ENCODE results near the gene ZC3H18. TPM values are rescaled to one million over a fixed set of nuclear protein-coding genes. Genes with fewer than 3 reads are reported as not detected.
A peak's percentile ranks its signal among the peaks of the same experiment; 100 is the strongest.

The ZC3H18 gene
- total and polyA plus RNA-seq, 2 of the 4 experiments (the other 2 are of a cell fraction) = 3.4 to 21.3 TPM

DNA sequence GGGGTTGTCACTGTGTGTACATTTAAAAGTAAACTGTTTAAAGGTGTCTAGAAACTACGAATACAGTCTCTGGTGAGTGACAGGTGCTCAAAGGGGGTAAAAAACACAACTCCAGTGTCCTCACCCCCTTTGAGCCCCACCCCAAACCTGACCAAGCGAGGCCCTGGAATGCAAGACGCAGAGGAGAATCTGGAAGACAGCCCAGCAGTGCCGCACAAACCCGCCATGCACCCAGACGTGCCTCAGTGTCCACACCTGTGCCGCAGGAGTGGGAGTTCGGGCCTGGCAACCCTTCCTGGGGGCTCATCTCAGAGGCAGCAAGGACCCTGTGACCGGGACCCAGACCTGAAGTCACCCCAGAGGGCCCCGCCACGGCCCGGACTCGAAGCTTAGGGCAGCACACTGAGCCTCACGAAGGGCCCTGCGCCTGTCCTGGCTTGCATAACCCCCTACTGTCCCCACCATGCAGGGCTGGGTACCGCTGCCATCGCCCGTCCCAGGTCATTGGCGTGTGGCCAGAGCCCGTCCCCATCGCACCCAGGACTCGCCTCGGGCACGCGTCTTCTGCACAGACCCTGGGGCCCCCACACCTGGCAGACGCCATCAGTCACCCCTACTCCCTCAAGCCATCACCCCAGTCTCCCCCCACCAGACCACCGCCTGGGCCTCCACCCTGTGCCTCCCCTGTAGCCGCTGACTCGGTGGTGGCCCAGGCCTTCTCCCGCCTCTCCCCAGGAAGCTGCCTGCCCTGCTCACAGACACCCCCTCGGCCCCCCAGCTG, 33.0 kb upstream of the ZC3H18 start:
- peaks cover 32% of the 10 kb centered on the region for H3K27me3 ChIP-seq (ENCODE audit: control insufficient read depth, insufficient read depth, low read length)
- no peak overlapping the region for H2BK15ac ChIP-seq (ENCODE audit: low read depth, low read length)
- H3K4ac ChIP-seq (ENCODE audit: low read depth, low read length) = no peak overlapping the region
- dilution Hi-C loops (cut with HindIII; ENCODE audit: low sequenced_read_pairs, unreplicated experiment) = no loop called here
- no peak for DNase-seq
- H3K27ac ChIP-seq (ENCODE audit: insufficient read depth, low read length) = no peak overlapping the region
- no peak for ATAC-seq (ENCODE audit: low read depth)
- no peak overlapping the region for H3K9ac ChIP-seq (ENCODE audit: low read depth, low read length)
- in situ Hi-C loops (cut with MboI; ENCODE audit: low sequenced_read_pairs) = no loop called here
- H3K56ac ChIP-seq (ENCODE audit: extremely low read depth, insufficient read depth, low read length) = no peak overlapping the region
- no peak overlapping the region for H4K8ac ChIP-seq (ENCODE audit: low read depth in 2 of 2, low read length in 2 of 2)
- H3K9me1 ChIP-seq (ENCODE audit: insufficient read depth, low read length) = no peaks in the 10 kb centered on the region
- peaks cover 12% of the 10 kb centered on the region for H3K4me1 ChIP-seq (ENCODE audit: control insufficient read depth, insufficient read depth, low read length)
- WGBS, 2 experiments (ENCODE audit: extremely low coverage in 2 of 2, insufficient read length in 1 of 2) = 85% methylated on average over 8 of the region's 31 CpGs; no CpG with 5 or more reads in 1 of the 2 experiments
- peaks cover 5 to 16% of the 10 kb centered on the region in 2 experiments; a peak in 2 of 4 replicates for H3K79me1 ChIP-seq (ENCODE audit: low read depth in 1 of 2, low read length in 2 of 2)
- POLR2A ChIA-PET (ENCODE audit: unreplicated experiment) = no interaction called here
- H3K9me3 ChIP-seq (ENCODE audit: control insufficient read depth, insufficient read depth, low read length) = peaks cover 4% of the 10 kb centered on the region
- no peaks in the 10 kb centered on the region; the same call in 1 of the 2 replicates for H4K20me1 ChIP-seq (ENCODE audit: insufficient read depth, low read length)
- no peak overlapping the region for H2BK20ac ChIP-seq (ENCODE audit: low read depth, low read length)
- H2AK9ac ChIP-seq (replicated peaks; ENCODE audit: low read depth, low read length, poor library complexity) = no peak overlapping the region
- H2BK120ac ChIP-seq (ENCODE audit: low read depth, low read length) = no peak overlapping the region
- H2AK5ac ChIP-seq (ENCODE audit: low read depth, low read length) = no peak overlapping the region
- H4K91ac ChIP-seq (ENCODE audit: insufficient read depth, low read depth, low read length) = no peak overlapping the region
- no TSS peak for BruUV-seq (replicated peaks)
- H3K4me3 ChIP-seq (ENCODE audit: insufficient read depth, low read depth, low read length) = no peak overlapping the region
- H2BK5ac ChIP-seq (ENCODE audit: low read depth, low read length, poor library complexity, severe bottlenecking) = no peak overlapping the region
- no peak overlapping the region for H3K14ac ChIP-seq (replicated peaks; ENCODE audit: low read depth, low read length)
- H3K18ac ChIP-seq (ENCODE audit: low read depth, low read length) = no peak overlapping the region
- CTCF ChIA-PET = no interaction called here
- peaks cover 2% of the 10 kb centered on the region; the same call in 1 of the 2 replicates for H3K36me3 ChIP-seq (ENCODE audit: control insufficient read depth, insufficient read depth, low read length)
- H4K5ac ChIP-seq (ENCODE audit: low read depth, low read length) = no peak overlapping the region
- no peak overlapping the region for H3K23ac ChIP-seq (ENCODE audit: low read depth, low read length)
- no peak overlapping the region for H3K4me2 ChIP-seq (ENCODE audit: low read depth, low read length)
- intact Hi-C loops (cut with micrococcal nuclease) = no loop called here
- H2AFZ ChIP-seq (replicated peaks; ENCODE audit: low read length, poor library complexity) = peak overlapping the region; percentile 23
- TF ChIP-seq MAZ (IDR thresholded peaks at IDR 0.05; ENCODE audit: borderline replicate concordance, low read depth, low read length) (no peak), RCOR1 (IDR thresholded peaks at IDR 0.05; ENCODE audit: insufficient replicate concordance, low read length) (no peak), RFX5 (IDR thresholded peaks at IDR 0.05; ENCODE audit: low read depth, low read length) (no peak), NFE2L2 (IDR thresholded peaks at IDR 0.05; ENCODE audit: low read depth, low read length) (no peak), MAFK (IDR thresholded peaks at IDR 0.05; ENCODE audit: low read depth, low read length) (no peak), BHLHE40 (IDR thresholded peaks at IDR 0.05; ENCODE audit: low read depth, low read length) (no peak), SMC3 (IDR thresholded peaks at IDR 0.05; ENCODE audit: low read depth, low read length) (no peak), FOS (IDR thresholded peaks at IDR 0.05; ENCODE audit: low read depth, low read length) (no peak), CEBPB (IDR thresholded peaks at IDR 0.05; ENCODE audit: low read depth, low read length) (no peak)
- TF ChIP-seq, protein P1, sequence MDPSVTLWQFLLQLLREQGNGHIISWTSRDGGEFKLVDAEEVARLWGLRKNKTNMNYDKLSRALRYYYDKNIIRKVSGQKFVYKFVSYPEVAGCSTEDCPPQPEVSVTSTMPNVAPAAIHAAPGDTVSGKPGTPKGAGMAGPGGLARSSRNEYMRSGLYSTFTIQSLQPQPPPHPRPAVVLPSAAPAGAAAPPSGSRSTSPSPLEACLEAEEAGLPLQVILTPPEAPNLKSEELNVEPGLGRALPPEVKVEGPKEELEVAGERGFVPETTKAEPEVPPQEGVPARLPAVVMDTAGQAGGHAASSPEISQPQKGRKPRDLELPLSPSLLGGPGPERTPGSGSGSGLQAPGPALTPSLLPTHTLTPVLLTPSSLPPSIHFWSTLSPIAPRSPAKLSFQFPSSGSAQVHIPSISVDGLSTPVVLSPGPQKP (IDR thresholded peaks at IDR 0.05; ENCODE audit: borderline replicate concordance, low read depth, low read length) = no peak
